ENCODE measurements around the gene CACHD1.
"Not testable (repeated sequence)": the region's sequence is repeated elsewhere in the genome, so short reads cannot be mapped to it uniquely, and the experiment has no call there.

CACHD1 gene

GRCh38 chr1:64496606-64497005 is 26.7 kb downstream of the CACHD1 start:
- no peak for DNase-seq
- no peak for TF ChIP-seq GATA1 (IDR thresholded peaks at IDR 0.05; ENCODE audit: low read depth, low read length)
- no peak for TF ChIP-seq POLR2A (IDR thresholded peaks at IDR 0.05; ENCODE audit: low read length)

- DNase-seq = no peak
- no peak for TF ChIP-seq POLR2A (IDR thresholded peaks at IDR 0.05; ENCODE audit: low read length)
- TF ChIP-seq GATA1 (IDR thresholded peaks at IDR 0.05; ENCODE audit: low read depth, low read length) = no peak
Observed at GRCh38 chr1:64497088-64497883, 27.4 kb downstream of the CACHD1 start.

DNA sequence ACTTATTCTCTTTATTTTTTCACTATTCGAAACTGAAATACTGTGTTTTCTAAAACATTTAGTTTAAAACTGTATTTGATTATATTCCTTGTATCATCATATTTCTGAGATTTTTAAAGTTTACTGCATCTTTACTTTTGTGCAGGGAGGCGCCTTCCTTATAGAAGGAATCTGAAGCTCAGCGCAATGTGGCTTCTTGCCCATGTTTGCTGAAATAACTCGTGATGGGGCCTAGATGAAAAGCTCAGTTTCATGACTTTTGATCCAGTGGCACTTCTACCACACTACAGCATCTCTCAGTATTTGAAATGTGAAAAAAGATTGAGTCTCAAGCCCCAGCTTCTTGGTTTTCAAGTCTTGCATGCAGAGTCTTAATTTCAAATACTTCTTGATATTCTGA is 28.4 kb downstream of the CACHD1 start:
- no peak for TF ChIP-seq POLR2A (IDR thresholded peaks at IDR 0.05; ENCODE audit: low read length)
- TF ChIP-seq GATA1 (IDR thresholded peaks at IDR 0.05; ENCODE audit: low read depth, low read length) = no peak
- DNase-seq = no peak

DNA sequence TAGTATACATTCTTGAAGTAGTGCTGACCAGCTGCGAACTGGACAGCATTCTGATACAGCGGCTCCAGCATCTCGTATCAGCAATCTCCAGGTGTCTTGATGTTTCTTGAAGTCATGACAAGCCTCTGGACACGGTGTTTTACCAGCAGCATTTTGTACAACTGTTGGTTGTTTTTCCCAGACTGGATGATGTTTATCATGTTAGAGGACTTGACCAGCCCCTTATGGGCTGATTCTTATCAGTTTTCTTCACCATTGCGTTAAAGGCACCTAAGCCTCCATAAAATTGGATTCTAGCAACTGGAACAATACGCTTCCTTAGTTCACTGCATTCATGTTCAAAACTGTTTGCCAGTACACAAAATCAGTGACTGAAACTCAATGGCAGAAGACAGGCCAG is 29.1 kb downstream of the CACHD1 start:
- DNase-seq = no peak
- TF ChIP-seq POLR2A (IDR thresholded peaks at IDR 0.05; ENCODE audit: low read length) = no peak

DNA sequence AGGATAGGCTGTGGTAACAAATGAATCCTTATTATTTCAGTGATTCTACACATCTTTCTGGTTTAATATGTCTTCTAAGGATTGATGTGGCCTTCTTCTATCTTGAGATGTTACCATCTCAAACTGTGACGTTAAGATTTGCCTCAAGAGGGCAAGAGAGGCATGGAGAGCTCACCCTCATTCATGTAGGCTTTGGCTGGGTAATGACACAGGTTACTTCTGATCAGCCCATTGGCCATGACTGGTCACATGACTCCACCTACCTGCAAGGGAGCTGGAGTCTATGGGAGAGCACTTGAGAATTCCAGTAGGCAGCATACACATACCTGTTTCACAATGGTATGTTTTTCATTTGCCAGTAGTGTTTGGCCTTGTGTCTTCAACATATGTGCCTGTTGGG is 30.0 kb downstream of the CACHD1 start:
- peak; percentile 23 to 28 for DNase-seq
- no peak for TF ChIP-seq POLR2A (IDR thresholded peaks at IDR 0.05; ENCODE audit: low read length)
- TF ChIP-seq GATA1 (IDR thresholded peaks at IDR 0.05; ENCODE audit: low read depth, low read length) = no peak

GRCh38 chr1:64502083-64502482 is 32.2 kb downstream of the CACHD1 start:
- no peak for DNase-seq
- no peak for TF ChIP-seq POLR2A (IDR thresholded peaks at IDR 0.05; ENCODE audit: low read length)
- no peak for TF ChIP-seq GATA1 (IDR thresholded peaks at IDR 0.05; ENCODE audit: low read depth, low read length)

GRCh38 chr1:64502931-64503330 is 33.0 kb downstream of the CACHD1 start:
- no peak for TF ChIP-seq POLR2A (IDR thresholded peaks at IDR 0.05; ENCODE audit: low read length)
- TF ChIP-seq GATA1 (IDR thresholded peaks at IDR 0.05; ENCODE audit: low read depth, low read length) = no peak
- DNase-seq = no peak

DNA sequence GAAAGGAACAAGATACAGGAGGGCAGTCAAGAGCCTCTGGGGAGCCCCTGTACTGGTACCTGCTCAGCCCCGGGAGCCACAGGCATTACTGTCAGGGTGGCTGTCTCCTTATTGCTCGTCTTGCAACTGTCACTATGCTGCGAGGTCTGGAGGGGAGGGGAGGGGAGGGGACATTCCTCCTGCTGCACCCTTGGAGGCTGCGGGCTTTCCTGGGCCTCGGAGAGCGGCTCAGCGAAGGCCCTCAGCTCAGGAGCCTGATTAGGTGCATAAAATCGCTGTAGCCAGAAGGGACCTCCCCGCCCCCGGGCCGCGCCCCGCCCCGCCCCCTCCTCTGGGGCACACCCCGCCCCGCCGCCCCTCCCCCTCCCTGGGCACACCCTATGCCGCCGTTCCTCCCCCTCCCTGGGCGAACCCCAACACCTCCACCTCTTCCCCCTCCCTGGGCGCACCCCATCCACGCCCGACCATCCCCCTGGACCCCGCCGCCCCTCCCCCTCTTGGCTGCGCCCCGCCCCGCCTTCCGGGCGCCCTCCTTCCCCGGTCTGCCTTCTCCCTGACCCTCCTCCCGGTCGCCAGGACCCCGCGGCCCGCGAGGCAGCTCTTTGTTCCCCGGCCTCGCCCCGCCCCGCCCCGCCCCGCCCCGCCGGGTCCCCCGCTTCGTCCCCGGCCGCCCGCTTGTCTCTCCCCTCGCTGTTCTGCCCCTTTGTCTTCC is 35.5 kb downstream of the CACHD1 start:
- peak; percentile 63 to 64 for DNase-seq
- TF ChIP-seq POLR2A (IDR thresholded peaks at IDR 0.05; ENCODE audit: low read length) (no peak), GATA1 (IDR thresholded peaks at IDR 0.05; ENCODE audit: low read depth, low read length) (no peak)

DNA sequence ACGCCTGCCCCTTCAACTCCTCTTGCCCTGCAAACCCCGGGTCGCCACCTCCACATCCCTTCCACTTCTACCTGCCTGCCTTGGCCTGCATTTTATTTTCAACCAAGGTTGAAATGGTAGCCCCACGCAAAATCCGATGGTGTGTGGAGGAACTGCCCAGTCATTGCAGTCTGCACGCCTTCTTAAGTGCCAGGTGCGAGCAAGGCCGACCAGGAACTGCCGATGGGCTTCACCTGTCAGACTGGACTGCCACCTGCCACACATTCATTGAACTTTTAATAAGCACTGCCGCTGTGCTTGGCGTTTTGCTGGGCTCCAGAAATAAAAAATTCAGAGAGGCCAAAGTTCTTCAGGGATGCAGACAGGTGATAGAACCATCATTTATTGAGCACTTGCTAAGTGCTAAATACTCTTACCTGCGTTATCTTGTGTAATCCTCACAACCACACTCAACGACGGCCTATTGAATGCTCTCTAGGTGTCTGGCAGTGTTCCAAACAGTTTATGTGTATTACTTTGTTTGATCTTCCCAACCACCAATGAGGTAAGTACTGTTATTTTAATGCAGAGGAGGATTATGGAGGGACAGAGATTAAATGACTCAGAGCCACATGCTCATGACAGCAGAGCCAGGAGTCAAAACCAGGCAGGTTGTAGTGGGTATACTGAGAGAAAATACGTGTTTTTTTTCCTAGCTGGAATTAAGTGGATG is 36.2 kb downstream of the CACHD1 start:
- DNase-seq = peak; percentile 30 to 40
- TF ChIP-seq POLR2A (IDR thresholded peaks at IDR 0.05; ENCODE audit: low read length) (no peak), GATA1 (IDR thresholded peaks at IDR 0.05; ENCODE audit: low read depth, low read length) (no peak)

- TF ChIP-seq POLR2A (IDR thresholded peaks at IDR 0.05; ENCODE audit: low read length) (no peak), GATA1 (IDR thresholded peaks at IDR 0.05; ENCODE audit: low read depth, low read length) (no peak)
- no peak for DNase-seq
Observed at GRCh38 chr1:64508629-64509028, 38.7 kb downstream of the CACHD1 start.

DNA sequence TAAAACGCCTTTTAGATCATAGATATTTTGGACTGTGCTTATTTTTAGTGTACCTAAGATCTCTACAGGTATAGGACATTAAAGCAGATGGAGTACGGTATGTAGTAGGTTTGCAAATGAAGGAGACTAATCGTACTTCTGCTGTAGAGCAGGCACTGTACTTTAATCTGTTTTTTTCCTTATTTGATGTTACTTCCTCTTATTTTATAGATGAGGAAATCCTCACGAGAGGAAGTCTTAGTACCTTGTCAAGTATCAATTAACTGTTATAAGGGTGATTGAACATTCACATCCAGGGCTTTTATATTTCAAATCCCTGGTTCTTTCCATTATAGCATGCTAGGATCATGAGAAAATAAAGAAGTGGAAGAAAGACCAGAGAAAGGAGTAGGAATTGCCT is 41.1 kb downstream of the CACHD1 start:
- DNase-seq = no peak
- TF ChIP-seq GATA1 (IDR thresholded peaks at IDR 0.05; ENCODE audit: low read depth, low read length) (no peak), POLR2A (IDR thresholded peaks at IDR 0.05; ENCODE audit: low read length) (no peak)

- DNase-seq = not testable (repeated sequence)
Observed at GRCh38 chr1:64512206-64512605, 42.3 kb downstream of the CACHD1 start.

DNA sequence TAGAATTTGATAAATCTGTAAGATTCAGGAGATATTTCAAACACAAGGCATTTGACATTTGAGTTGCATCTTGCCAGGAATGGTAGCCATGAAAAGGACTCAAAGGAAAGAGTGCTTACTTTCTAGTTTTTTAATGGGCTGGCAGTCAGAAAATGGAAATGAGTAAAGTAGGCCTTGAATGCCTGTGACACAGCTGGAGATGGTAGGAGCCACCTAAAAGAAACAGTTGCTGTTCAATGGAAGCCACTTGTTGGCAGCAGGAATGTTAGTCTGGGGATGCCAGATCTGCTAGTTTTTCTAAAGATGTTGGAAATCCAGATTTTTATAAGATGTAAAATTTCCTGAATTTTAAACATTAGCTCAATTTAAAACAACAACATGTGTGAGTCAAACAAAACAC is 43.6 kb downstream of the CACHD1 start:
- DNase-seq = no peak
- TF ChIP-seq GATA1 (IDR thresholded peaks at IDR 0.05; ENCODE audit: low read depth, low read length) (no peak), POLR2A (IDR thresholded peaks at IDR 0.05; ENCODE audit: low read length) (no peak)

GRCh38 chr1:64514197-64514765 is 44.4 kb downstream of the CACHD1 start:
- TF ChIP-seq POLR2A (IDR thresholded peaks at IDR 0.05; ENCODE audit: low read length) (no peak), GATA1 (IDR thresholded peaks at IDR 0.05; ENCODE audit: low read depth, low read length) (no peak)
- no peak for DNase-seq

Measured in erythroblast (primary cell).